Measurements from ENCODE around the gene SF1.

The SF1 gene

DNA sequence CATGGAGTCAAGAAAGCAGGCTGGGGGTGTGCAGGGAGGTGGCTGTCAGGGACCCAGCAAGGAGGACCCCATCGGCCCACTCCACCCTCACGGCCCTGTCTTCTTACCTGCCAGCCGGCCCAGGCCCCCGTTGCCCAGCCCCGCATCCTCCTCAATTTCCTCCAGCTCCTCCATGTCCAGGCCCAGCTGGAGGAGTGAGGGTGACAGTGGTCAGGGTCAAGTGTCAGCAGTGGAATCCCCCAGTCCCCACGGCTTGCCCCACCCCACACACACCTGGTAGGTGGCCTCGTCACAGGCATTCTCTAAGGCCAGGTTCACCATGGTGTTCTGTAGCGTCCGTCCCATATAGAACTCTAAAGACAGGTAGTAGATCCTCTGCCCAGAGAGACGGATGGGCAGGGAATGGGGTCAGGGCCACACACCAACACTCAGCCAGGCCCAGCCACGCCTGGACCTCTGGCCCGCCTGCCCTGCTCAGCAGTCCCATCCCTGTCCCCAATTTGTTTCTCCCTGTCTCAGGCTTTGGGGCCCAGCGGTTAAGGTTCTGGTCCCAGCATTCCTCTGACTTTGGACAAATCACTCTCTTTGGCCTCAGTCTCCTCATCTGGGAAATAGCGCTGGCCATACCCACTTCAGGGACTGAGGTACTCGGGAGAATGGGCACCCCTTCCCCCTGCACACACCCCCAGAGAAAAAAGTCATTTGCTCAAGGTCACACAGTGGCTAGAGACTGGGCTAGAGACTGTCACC lies 19.8 kb downstream of the SF1 start:
- TF ChIP-seq, protein P1, sequence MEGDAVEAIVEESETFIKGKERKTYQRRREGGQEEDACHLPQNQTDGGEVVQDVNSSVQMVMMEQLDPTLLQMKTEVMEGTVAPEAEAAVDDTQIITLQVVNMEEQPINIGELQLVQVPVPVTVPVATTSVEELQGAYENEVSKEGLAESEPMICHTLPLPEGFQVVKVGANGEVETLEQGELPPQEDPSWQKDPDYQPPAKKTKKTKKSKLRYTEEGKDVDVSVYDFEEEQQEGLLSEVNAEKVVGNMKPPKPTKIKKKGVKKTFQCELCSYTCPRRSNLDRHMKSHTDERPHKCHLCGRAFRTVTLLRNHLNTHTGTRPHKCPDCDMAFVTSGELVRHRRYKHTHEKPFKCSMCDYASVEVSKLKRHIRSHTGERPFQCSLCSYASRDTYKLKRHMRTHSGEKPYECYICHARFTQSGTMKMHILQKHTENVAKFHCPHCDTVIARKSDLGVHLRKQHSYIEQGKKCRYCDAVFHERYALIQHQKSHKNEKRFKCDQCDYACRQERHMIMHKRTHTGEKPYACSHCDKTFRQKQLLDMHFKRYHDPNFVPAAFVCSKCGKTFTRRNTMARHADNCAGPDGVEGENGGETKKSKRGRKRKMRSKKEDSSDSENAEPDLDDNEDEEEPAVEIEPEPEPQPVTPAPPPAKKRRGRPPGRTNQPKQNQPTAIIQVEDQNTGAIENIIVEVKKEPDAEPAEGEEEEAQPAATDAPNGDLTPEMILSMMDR (IDR thresholded peaks at IDR 0.05; ENCODE audit: insufficient read depth, low read length, poor library complexity, severe bottlenecking) = no peak
- peaks cover 2% of the 10 kb centered on the region for H3K36me3 ChIP-seq (ENCODE audit: control insufficient read depth, insufficient read depth, low read length)
- H3K27me3 ChIP-seq (replicated peaks; ENCODE audit: control insufficient read depth, insufficient read depth, low read length) = no peaks in the 10 kb centered on the region

DNA sequence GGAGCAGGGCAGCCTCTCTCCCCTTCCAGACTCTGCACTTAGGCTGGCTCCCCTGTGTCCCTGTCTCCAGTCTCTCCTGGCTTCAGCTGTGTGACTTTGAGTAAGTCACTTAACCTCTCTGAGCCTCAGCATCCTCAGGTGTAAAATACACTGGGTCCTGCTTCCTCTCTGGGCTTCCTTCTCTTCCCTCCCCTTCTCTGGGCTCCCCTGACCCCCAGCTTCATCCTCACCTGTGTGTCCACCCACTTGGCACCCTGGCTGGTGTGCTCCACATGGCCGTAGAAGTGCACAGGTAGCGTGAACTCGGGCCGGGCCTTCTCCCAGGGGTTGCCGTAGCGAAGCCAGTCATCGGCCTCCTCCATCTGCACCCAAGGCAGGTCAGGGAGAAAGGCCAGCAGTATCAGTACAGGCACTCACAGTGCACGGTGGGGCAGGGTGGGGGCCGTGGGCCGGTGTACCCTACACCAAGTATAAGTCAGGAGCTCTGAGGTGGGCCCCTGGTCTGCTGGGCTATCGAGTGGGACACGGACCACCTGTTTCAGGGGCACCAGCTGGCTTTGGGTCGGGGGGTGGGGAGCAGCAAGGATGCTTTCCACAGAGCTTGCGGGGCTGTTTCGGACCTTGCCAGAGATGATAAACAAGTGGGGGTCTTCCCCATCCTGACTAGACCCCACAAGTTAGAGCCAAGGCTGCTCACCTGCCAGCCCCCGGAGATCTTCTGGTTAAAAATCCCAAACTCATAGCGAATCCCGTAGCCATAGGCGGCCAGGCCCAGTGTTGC lies 20.6 kb downstream of the SF1 start:
- TF ChIP-seq, protein P1 (IDR thresholded peaks at IDR 0.05; ENCODE audit: insufficient read depth, low read length, poor library complexity, severe bottlenecking) = no peak
- no peak overlapping the region for H3K4me3 ChIP-seq (replicated peaks; ENCODE audit: low read depth, low read length)
- H3K27me3 ChIP-seq (replicated peaks; ENCODE audit: control insufficient read depth, insufficient read depth, low read length) = no peaks in the 10 kb centered on the region
- no peak for DNase-seq (ENCODE audit: extremely low read depth, insufficient read length)
- H3K36me3 ChIP-seq (ENCODE audit: control insufficient read depth, insufficient read depth, low read length) = no peaks in the 10 kb centered on the region; the same call in none of the 2 replicates

More for the DNA sequence above, 19.8 kb downstream of the SF1 start:
- DNase-seq (ENCODE audit: extremely low read depth, insufficient read length) = no peak
- no peak overlapping the region for H3K4me3 ChIP-seq (replicated peaks; ENCODE audit: low read depth, low read length)

DNA sequence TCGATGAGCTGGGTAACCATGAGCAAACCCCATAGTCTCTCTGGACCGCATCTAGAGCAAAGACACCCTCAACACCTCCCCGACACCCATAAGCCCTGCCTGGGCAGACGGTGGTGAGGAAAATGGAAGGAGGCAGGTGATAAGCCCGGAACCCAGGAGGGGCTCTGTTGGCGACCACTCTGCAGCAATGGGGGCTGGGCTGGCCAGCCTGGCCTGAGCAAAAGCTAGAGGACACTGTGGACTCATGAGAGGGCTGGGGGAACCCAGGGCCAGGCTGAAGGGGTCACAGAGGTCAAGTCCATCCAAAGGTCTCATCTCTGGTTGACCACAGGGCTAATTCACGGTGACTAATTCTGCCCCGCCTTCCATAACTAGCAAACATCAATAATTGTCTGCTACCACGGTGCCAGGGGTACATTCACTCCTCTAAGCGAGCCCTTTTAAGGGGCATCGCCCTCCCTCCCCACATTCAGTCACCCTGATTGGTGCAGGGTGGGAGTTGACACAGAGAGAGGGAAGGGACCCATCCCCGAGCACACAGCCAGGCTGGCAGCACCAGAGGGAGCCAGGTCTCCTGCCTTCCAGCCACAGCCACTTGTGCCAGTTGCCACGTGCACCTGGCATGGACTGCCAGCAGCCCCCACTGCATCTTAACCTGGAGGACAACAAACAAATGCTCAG lies 22.5 kb downstream of the SF1 start:
- TF ChIP-seq, protein P1 (IDR thresholded peaks at IDR 0.05; ENCODE audit: insufficient read depth, low read length, poor library complexity, severe bottlenecking) = no peak
- H3K36me3 ChIP-seq (ENCODE audit: control insufficient read depth, insufficient read depth, low read length) = no peaks in the 10 kb centered on the region; the same call in 1 of the 2 replicates
- no peak overlapping the region for H3K4me3 ChIP-seq (replicated peaks; ENCODE audit: low read depth, low read length)
- DNase-seq (ENCODE audit: extremely low read depth, insufficient read length) = no peak
- no peaks in the 10 kb centered on the region for H3K27me3 ChIP-seq (replicated peaks; ENCODE audit: control insufficient read depth, insufficient read depth, low read length)

DNA sequence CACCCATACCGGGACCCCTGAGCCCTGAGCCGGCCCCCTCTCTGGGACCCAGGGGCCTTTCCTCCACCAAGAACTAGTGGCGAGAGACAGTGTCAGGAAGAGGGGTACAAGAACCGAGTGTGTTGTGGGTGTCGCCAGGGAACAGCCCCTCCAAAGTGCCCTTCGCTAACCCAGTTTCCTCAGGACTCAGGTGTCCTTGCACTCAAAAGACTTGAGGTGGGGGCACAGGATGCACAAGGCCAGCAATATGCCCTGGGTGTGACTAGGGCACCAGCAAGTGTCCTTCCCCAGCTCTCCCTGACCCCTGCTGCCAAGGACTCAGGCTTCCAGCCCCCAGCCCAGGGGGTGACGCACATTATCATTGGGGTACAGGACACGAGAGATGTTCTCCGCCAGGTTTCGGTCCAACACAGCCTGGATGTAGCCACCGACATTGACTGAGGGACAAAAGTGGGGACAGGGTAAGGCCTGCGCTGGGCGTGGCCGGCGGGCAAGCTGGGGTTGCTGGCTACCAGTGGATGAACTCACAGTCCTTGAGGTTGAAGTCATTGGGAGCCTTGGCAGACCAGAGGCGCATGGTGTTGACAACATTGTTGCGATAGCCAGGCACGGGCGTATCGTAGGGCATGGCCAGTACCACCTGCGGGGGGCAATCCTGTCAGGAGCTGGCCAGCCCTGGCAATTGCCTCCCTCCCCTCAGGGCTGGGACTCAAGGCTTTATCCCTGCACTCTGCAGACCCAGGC lies 23.3 kb downstream of the SF1 start:
- DNase-seq (ENCODE audit: extremely low read depth, insufficient read length) = no peak
- TF ChIP-seq, protein P1 (IDR thresholded peaks at IDR 0.05; ENCODE audit: insufficient read depth, low read length, poor library complexity, severe bottlenecking) = no peak
- H3K4me3 ChIP-seq (replicated peaks; ENCODE audit: low read depth, low read length) = no peak overlapping the region
- no peaks in the 10 kb centered on the region for H3K27me3 ChIP-seq (replicated peaks; ENCODE audit: control insufficient read depth, insufficient read depth, low read length)
- no peaks in the 10 kb centered on the region; the same call in 1 of the 2 replicates for H3K36me3 ChIP-seq (ENCODE audit: control insufficient read depth, insufficient read depth, low read length)

DNA sequence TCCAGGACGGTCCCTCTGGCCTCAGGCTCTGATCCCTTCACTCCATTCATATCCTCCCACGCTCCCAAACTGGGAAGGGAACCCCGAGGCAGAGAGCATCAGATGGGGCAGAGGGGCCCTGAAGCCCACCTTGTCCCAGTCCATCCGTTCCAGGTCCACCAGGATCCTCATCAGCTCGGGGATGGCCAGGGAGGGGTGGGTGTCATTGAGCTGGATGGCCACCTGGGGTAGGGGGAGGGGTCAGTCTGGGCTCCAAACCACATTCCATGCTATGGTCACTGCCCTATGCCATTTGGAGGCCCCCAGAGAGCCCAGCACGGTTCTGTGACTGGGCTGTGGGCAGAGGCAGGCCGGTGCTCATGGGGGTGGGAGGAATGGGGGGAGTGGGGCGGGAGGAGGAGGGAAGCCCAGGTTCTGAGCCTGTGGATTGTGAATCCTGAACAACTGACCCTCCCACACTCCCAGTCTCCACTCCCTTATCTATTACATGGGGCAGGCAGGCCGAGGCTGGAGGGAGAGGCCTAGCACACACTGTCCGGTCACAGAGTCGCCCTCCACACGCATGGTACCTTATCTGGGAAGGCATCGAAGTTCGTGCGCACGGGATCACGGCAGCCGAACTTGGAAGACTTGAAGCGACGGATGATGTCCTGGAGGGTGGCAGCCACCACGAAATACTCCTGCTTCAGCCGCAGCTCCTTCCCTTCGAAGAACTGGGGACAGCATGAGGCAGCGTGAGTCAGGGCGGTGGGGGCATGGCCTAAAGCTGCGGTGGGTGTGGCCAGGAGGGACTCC lies 24.0 kb downstream of the SF1 start:
- TF ChIP-seq, protein P1 (IDR thresholded peaks at IDR 0.05; ENCODE audit: insufficient read depth, low read length, poor library complexity, severe bottlenecking) = no peak
- DNase-seq (ENCODE audit: extremely low read depth, insufficient read length) = no peak
- Histone ChIP-seq H3K4me3 (replicated peaks; ENCODE audit: low read depth, low read length) (no peak overlapping the region), H3K36me3 (ENCODE audit: control insufficient read depth, insufficient read depth, low read length) (no peaks in the 10 kb centered on the region; the same call in 1 of the 2 replicates), H3K27me3 (replicated peaks; ENCODE audit: control insufficient read depth, insufficient read depth, low read length) (no peaks in the 10 kb centered on the region)
